Right forelimb (tissue), 1 donor: ENCODE measurements around the gene SNAI1.
"Not testable (repeated sequence)": the region's sequence is repeated elsewhere in the genome, so short reads cannot be mapped to it uniquely, and the experiment has no call there.

Source experiments
- DNase-seq: peaks from one replicate; pipeline ENCODE4 v3.0.0-alpha.2; 2018

Gene SNAI1

GRCh38 chr20:49982346-49983122 lies at the start of gene SNAI1:
Gene SNAI1 (plus strand): TSS chr20:49982980. CDS start chr20:49983060, 80 bp downstream.
- DNase-seq, result peak; percentile 93

DNA sequence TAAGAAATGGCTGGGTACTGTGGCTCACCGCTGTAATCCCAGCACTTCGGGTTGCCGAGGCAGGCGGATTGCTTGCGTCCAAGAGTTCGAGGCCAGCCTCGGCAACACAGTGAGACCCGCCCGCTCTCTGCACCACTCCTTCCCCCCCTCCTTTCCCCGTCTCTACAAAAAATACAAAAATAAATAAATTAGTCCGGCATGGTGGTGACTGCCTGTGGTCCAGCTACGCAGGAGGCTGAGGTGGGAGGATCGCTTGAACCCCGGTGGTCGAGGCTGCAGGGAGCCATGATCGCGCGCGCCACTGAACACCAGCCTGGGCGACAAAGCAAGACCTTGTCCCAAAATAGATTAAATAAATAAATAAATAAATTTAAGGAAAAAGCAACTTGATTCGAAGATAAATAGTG lies 47.0 kb upstream of the SNAI1 start:
- no peak for DNase-seq

DNA sequence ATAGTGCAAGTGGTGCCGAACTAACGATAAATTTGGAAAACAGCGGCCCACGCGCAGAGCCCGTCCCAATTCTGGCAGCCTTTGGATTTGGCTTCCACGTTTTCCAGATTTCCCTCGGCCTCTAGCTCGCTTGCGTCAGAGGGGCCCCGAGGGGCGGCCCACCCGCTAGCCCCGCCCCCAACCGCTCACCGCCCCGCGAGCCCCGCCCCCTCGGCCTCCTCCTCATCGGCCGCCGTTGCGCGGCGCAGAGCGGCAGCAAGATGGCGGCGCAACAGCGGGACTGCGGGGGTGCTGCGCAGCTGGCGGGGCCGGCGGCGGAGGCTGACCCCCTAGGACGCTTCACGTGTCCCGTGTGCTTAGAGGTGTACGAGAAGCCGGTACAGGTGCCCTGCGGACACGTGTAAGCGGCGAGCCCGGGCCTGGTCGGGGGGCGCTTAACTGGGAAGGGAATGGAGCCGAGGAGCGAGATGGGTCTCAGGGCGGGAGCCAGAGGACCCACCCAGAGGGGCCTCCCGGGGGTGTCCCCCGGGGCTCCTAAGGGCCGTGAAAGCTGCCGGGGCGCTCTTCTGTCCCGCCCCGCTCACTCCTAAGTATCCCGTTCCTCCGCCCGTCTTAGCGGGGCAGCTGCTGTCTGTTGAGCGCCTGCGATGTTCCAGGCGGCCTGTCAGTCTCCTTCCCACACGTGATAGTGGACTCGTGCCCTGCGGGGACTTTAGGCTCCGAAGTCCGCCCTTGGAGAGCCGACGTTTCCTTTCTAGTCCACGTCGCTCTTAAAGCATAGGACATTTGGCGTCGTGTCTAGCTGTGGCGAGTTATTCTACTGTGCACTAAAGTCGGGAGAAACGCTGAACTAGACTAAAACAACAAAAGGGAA lies 46.4 kb upstream of the SNAI1 start, which contains the start of gene RNF114:
RNF114 (plus strand) TSS at position 245 of the 874 bp plus-strand sequence; CDS start at position 261, 16 bp downstream.
- peak; percentile 97 for DNase-seq

DNA sequence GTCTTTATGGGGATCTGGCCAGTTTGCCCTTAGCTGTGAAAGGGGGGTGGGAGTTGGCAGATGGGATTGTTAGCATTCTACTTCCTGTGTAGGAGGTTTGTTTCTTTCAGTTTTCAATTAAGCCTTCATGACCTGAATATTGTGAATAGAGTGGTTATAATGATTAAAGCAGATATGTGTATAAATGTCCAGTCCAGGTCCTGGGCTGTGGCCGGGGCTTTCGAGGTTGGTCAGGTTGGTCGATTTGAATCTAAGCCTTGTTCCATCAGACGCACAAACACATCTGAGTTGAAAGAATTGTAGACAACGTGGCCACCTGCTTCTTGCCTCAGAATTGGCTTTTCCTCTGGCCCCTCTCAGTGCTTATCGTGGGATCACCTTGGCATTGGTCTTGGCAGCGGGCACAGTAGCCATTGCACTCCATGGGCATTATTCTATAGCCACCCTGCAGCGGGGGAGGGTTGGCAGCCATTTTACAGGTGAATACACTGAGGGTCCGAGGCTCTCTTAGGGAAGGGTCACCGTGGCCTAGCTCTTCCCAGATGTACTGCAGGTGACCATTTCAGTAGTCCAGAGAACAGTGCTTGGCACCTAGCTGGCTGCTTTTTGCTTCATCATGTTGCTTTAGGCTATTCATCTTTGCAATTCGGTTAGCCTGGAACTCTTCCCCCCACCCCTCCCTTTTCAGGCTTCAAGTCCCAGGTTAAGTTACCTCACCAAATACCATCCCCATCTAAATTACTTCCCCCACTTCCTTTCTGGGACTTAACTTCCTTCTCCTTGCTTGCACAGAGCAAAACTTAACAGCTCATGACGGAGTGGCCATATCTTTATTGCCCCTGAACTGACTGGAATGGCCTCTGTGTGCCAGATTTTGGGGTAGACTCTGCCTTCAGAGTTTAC lies 45.5 kb upstream of the SNAI1 start:
- no peak for DNase-seq

- peak; percentile 74 for DNase-seq
These were observed 44.3 kb upstream of the SNAI1 start for GRCh38 chr20:49938173-49939163.

DNA sequence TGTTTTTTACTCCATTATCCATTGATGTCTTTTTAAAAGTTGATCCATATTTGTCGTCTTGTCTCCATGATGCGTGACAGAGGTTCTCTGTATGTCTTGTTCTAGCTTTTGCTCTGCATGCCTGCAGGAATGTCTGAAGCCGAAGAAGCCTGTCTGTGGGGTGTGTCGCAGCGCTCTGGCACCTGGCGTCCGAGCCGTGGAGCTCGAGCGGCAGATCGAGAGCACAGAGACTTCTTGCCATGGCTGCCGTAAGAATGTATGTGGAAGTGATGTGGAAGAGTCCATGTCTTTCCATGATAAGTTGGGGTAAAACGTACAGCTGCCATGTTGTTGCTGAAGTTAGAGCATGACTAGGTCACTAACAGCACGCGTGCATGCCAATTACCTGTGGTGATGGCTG lies 41.3 kb upstream of the SNAI1 start:
- DNase-seq, result no peak

GRCh38 chr20:49942303-49942702 lies 40.5 kb upstream of the SNAI1 start:
- no peak for DNase-seq

DNA sequence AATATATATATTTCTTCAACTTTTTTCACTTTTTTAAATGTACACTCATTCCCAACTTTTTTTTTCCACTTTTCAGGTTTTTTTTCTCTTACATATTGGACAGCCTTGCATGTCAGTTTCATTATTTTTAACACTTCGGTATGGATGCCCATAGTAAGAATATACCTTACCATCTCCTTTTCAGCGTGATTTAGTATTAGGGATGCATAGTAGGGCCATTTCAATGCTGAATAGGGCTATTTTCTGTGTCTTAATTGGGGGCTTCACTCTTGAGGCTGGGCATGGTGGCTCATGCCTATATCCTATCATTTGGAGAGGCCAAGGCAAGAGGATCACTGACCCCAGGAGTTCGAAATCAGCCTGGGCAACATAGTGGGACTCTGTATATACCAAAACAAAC lies 39.8 kb upstream of the SNAI1 start:
- DNase-seq, result no peak

- no peak for DNase-seq
These were observed 37.5 kb upstream of the SNAI1 start for GRCh38 chr20:49945306-49945700.

GRCh38 chr20:49945701-49946477 lies 36.9 kb upstream of the SNAI1 start:
- no peak for DNase-seq

DNA sequence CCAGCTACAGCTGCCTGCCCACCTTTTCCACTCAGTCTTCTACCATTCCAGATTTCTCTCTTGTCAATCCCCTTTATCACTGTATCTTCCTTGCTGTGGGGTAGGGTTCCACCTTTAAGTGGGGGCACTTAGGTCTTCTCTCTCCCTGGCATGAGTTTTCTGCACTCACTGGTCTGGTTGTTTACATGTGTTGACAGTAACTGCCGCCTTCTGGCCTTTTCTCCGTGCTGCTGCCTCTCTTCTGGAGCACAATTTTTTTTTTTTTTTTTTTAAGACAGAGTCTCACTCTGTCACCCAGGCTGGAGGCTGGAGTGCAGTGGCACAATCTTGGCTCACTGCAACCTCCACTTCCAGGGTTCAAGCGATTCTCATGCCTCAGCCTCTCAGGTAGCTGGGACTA lies 34.6 kb upstream of the SNAI1 start:
- DNase-seq, result no peak

DNA sequence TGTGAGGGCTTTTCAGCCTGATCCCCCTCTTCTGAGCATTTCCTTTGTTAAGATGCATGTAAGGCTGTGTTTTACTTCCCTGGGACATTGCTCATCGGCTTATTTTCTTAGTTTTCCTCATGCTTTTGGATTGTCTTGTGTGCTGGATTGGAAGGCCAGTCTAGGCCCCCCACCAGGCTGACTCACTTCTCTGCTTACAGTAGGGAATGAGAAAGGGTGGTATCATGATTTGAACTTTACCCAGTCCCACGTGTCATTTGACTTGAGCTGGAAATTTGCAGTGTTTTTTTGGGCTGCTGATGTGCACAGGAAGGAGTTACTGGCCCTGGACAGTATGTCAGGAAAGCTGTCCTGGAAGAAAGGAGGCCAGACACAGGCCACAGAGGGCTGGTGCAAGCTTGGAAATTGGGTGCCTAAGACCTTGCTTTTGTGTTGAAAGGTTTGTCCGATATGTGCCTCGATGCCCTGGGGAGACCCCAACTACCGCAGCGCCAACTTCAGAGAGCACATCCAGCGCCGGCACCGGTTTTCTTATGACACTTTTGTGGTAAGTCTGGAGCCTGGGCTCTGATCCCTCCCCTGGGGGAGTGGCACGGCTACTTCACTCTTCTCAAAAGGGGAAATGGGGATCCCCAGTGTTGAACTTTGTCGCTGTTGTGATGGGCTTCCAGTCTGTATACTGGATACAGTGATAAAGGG lies 33.8 kb upstream of the SNAI1 start:
- no peak for DNase-seq

- no peak for DNase-seq
These were observed 31.6 kb upstream of the SNAI1 start for GRCh38 chr20:49951151-49951550.

- no peak for DNase-seq
These were observed 27.6 kb upstream of the SNAI1 start for GRCh38 chr20:49955167-49955566.

- not testable (repeated sequence) for DNase-seq
These were observed 26.9 kb upstream of the SNAI1 start for GRCh38 chr20:49955830-49956396.

DNA sequence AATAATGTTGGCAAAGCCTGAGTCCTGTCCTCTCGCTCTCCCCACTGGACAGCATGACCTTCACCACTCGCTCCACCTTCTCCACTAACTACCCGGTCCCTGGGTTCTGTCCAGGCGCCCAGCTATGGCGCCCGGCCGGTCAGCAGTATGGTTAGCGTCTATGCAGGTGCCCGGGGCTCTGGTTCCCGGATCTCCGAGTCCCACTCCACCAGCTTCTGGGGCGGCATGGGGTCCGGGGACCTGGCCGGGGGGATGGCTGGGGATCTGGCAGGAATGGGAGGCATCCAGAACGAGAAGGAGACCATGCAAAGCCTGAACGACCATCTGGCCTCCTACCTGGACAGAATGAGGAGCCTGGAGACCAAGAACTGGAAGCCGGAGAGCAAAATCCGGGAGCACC lies 26.1 kb upstream of the SNAI1 start:
- DNase-seq, result no peak

DNA sequence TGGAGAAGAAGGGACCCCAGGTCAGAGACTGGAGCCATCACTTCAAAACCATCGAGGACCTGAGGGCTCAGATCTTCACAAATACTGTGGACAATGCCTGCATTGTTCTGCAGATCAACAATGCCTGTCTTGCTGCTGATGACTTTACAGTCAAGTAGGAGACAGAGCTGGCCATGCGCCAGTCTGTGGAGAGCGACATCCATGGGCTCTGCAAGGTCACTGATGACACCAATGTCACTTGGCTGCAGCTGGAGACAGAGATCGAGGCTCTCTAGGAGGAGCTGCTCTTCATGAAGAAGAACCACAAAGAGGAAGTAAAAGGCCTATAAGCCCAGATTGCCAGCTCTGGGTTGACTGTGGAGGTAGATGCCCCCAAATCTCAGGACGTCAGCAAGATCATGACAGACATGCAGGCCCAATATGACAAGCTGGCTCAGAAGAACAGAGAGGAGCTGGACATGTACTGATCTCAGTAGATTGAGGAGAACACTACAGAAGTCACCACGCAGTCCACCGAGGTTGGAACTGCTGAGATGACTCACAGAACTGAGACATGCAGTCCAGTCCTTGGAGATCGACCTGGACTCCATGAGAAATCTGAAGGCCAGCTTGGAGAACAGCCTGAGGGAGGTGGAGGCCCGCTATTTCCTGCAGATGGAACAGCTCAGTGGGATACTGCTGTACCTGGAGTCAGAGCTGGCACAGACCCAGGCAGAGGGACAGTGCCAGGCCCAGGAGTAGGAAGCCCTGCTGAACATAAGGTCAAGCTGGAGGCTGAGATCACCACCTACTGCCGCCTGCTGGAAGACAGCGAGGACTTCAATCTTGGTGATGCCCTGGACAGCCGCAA lies 25.5 kb upstream of the SNAI1 start:
- not testable (repeated sequence) for DNase-seq

DNA sequence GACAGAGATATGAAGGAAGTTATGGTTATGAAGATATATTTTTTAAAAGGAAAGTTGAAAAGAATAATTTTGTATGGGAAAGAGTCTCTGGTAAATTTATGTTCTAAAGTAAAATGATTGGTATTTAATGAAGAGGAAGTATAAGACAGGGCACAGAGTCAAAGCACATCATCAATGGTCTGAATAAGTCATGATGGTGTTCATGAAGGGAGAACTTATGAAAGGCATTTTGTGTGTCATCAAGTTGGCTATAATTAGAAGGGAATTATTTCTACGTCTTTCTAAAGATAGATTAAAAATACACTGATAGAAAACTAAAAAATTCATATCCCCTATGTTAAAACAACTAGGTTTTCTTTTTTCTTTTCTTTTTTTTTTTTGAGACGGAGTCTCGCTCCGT lies 21.4 kb upstream of the SNAI1 start:
- no peak for DNase-seq
